ENCODE data around the gene SYNGR3.

DNA sequence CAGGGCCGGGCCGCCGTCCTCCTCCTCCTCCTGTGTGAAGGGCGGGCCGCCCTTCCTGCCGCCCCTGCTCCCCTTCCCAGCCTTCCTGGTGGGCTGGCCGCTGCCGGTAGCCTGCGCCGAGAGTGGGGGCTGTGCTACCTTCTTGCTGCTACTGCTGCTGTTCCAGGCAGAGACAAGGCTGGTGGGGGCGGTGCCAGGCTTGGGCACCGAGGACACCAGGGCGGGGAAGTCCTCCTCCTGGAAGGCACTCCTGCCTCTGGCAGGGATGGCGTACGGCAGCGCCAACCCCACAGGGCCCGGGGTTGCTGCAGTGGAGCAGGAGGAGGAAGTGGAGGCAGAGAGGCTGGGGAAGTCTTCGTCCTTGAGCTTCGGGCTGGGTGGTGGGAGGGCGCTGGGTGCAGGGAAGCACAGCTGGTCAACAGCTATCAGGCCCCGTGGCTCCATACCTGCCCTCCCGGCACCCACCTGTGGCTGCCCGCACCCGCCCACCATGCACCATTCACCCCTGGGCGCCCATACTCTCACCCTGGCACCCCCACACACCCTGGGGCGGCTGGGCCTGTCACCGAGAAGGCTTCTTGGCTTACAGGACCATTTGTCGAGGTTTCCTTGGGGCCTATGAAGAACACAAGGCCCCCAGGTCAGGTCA lies 10.2 kb downstream of the SYNGR3 start:
- no peak for TF ChIP-seq POLR2A (IDR thresholded peaks at IDR 0.05; ENCODE audit: low read depth, low read length)
- no peak for TF ChIP-seq POLR2AphosphoS5 (IDR thresholded peaks at IDR 0.05; ENCODE audit: low read depth, low read length)

Data from GM12891 (cell line).